Rectal smooth muscle tissue (tissue), 1 donor: ENCODE data around the gene SETD2.

Experiments used
- H3K27ac ChIP-seq: one replicate; pipeline ENCODE4 v1.7.0; 2013; ENCODE audit warnings: low read depth, low read length, inconsistent platforms
- H3K27me3 ChIP-seq: one replicate; pipeline ENCODE4 v1.7.0; 2013; ENCODE audit warnings: low read length; ENCODE audit not compliant: control insufficient read depth, insufficient read depth
- H3K36me3 ChIP-seq: one replicate; pipeline ENCODE4 v1.7.0; 2013; ENCODE audit warnings: low read length; ENCODE audit not compliant: control insufficient read depth, insufficient read depth
- H3K4me1 ChIP-seq: one replicate; pipeline ENCODE4 v1.7.0; 2013; ENCODE audit warnings: low read length; ENCODE audit not compliant: control insufficient read depth, insufficient read depth
- H3K4me3 ChIP-seq: one replicate; pipeline ENCODE4 v1.7.0; 2013; ENCODE audit warnings: low read length
- H3K9ac ChIP-seq: one replicate; pipeline ENCODE4 v1.7.0; 2013; ENCODE audit warnings: low read length

SETD2 gene

DNA sequence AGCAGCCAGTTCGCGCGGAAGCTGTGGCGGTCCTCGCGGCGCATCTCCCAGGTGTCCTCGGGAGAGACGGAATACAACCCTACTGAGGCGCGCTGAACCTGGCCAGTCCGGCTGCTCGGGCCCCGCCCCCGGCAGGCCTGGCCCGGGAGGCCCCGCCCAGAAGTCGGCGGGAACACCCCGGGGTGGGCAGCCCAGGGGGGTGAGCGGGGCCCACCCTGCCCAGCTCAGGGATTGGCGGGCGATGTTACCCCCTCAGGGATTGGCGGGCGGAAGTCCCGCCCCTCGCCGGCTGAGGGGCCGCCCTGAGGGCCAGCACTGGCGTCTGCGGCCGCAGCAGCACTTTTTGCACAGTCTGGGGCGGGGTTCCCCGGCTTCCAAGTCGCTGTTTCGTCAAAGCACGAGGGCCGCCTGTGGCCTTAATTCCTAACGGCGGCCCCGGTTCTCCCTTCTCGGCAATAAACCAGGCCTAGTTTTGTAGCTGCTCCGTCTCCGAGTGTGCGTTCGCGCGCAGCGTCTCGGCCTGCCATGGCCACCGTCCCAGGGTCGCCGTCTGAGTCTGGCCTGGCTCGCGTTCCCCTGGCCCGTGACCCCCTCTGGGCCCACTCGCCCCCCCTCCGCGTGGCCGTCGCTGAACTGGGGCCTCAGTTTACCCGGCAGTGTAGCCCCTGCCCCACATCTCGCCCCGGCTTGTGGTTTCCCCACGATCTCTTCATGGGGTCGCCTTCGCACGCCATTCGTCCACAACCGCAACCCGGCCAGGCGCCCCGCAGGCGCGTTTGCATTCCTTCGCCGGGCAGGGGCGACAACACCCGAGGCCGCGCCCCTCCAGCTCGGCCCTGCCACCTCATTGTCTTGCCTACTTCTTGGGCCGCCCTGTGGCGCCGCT is 154.4 kb downstream of the SETD2 start:
- peak overlapping the region; percentile 46 for H3K9ac ChIP-seq
- H3K27ac ChIP-seq, result peak overlapping the region; percentile 92
- peak overlapping the region; percentile 73 for H3K4me3 ChIP-seq
- no peaks in the 10 kb centered on the region for H3K4me1 ChIP-seq
- peaks cover 10% of the 10 kb centered on the region for H3K36me3 ChIP-seq
- H3K27me3 ChIP-seq, result no peaks in the 10 kb centered on the region

DNA sequence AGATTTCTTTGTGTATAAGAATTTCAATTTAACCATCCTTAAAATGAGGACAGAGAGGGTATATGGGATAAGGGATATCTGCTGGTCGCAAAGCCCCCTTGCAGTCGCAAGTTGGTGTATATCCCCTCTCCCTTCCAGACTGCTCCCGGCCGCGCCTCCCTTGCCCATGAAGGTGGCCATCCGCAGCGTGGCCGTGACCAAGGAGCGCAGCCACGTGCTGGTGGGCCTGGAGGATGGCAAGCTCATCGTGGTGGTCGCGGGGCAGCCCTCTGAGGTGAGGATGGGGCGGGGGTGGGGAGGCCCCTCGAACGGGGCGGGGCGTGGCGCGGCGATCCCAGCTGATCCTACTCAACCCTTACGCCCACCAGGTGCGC is 155.1 kb downstream of the SETD2 start:
- Histone ChIP-seq H3K27me3 (no peaks in the 10 kb centered on the region), H3K27ac (peak overlapping the region; percentile 52), H3K9ac (no peak overlapping the region), H3K4me1 (no peaks in the 10 kb centered on the region), H3K4me3 (peak overlapping the region; percentile 73), H3K36me3 (peaks cover 10% of the 10 kb centered on the region)

DNA sequence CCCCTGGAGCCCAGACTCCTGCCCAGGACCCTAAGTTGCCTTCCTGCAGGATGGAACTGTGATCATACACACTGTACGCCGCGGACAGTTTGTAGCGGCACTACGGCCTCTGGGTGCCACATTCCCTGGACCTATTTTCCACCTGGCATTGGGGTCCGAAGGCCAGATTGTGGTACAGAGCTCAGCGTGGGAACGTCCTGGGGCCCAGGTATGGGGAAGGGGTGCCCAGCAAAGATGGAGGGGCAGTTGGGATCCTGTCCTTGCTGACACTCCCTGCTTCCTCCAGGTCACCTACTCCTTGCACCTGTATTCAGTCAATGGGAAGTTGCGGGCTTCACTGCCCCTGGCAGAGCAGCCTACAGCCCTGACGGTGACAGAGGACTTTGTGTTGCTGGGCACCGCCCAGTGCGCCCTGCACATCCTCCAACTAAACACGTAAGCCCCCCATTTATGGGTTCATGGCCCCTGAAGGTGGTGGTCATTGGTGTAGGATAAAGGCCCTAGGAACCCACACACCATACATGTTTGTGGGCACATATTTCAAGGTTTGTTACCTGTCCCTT is 155.6 kb downstream of the SETD2 start:
- Histone ChIP-seq H3K9ac (no peak overlapping the region), H3K4me3 (no peak overlapping the region), H3K36me3 (peaks cover 10% of the 10 kb centered on the region), H3K27ac (no peak overlapping the region), H3K27me3 (no peaks in the 10 kb centered on the region), H3K4me1 (no peaks in the 10 kb centered on the region)

DNA sequence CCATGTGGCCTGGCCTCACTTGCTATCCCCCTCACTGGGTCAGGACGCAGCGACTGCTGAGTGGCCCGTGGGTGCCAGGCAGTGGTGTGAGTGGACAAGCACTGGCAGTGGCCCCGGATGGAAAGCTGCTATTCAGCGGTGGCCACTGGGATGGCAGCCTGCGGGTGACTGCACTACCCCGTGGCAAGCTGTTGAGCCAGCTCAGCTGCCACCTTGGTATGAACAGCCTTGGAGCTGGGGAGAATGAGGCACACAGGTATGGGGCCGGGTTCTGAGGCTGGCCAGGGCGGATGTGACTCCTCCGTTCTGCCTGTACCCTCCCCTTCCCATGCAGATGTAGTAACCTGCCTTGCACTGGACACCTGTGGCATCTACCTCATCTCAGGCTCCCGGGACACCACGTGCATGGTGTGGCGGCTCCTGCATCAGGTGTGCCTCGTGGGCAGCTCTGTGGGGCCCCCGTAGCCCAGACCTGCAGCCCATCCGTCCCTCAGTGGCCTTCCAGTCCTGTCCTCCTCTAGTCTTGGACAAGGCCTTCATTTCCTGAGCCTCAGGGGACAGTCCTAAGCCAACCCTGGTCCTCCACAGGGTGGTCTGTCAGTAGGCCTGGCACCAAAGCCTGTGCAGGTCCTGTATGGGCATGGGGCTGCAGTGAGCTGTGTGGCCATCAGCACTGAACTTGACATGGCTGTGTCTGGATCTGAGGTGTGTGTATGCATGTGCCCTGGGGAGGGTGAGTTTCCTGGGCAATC is 156.3 kb downstream of the SETD2 start:
- Histone ChIP-seq H3K4me3 (no peak overlapping the region), H3K27ac (no peak overlapping the region), H3K9ac (no peak overlapping the region), H3K4me1 (no peaks in the 10 kb centered on the region), H3K36me3 (peaks cover 16% of the 10 kb centered on the region), H3K27me3 (no peaks in the 10 kb centered on the region)

DNA sequence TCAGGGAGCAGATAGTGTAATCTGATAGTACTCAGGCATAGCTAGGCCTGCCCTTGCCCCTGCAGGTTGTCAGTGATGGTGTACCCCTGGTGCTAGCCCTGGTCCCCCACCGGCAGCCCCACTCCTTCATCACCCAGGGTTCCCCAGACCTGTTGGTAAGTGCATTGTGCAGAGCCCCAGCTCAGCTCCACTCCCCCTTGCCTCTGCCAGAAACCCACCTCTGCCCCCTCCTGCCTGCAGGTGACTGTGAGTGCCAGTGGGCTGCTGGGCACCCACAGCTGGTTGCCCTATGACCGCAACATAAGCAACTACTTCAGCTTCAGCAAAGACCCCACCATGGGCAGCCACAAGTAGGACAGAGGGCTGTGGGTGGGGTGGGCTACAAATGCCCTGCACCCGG is 156.9 kb downstream of the SETD2 start:
- no peak overlapping the region for H3K9ac ChIP-seq
- H3K4me1 ChIP-seq, result no peaks in the 10 kb centered on the region
- no peak overlapping the region for H3K27ac ChIP-seq
- H3K27me3 ChIP-seq, result no peaks in the 10 kb centered on the region
- H3K4me3 ChIP-seq, result no peak overlapping the region
- H3K36me3 ChIP-seq, result peaks cover 16% of the 10 kb centered on the region

DNA sequence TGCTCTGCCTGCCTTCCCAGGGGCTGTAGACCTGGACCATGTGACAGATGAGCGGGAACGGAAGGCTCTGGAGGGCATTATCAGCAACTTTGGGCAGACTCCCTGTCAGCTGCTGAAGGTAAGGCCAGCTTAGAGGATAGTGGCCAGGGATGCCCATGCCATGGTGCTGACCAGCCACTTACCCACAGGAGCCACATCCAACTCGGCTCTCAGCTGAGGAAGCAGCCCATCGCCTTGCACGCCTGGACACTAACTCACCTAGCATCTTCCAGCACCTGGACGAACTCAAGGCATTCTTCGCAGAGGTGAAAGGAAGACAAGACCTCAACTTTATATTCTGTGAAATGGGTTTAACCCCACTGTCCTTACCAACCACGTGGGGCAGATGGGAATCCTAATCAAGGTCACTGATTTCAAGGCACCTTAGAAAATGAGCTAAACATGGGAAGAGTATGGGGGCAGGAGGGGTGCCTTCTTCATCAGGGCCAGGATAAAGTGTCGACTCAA is 157.7 kb downstream of the SETD2 start:
- H3K36me3 ChIP-seq, result peaks cover 16% of the 10 kb centered on the region
- H3K27me3 ChIP-seq, result no peaks in the 10 kb centered on the region
- no peak overlapping the region for H3K4me3 ChIP-seq

DNA sequence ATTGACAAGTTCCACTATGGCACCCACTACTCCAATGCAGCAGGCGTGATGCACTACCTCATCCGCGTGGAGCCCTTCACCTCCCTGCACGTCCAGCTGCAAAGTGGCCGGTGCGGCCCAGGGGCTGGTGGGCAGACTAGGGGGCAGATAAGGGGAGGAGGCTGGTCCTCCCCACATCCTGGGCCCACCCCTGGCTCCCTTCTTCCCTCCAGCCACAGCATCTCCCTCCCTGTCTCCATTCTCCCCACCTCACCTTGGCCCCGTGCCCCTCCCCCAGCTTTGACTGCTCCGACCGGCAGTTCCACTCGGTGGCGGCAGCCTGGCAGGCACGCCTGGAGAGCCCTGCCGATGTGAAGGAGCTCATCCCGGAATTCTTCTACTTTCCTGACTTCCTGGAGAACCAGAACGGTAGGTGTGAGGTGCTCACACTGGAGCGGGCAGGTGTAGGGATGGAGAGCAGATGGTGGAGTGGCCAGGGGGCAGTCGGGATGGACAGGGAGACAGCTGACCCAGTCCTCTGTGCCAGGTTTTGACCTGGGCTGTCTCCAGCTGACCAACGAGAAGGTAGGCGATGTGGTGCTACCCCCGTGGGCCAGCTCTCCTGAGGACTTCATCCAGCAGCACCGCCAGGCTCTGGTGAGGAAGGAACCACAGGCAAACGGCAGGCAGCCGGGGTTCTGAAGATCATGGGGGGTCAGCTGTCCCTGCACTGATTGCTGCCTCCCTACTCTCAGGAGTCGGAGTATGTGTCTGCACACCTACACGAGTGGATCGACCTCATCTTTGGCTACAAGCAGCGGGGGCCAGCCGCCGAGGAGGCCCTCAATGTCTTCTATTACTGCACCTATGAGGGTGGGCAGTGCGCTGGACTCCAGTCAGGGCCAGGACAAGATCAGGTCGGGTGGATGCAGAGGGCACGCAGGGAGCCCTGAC is 158.4 kb downstream of the SETD2 start:
- H3K27ac ChIP-seq, result no peak overlapping the region
- H3K27me3 ChIP-seq, result no peaks in the 10 kb centered on the region
- H3K9ac ChIP-seq, result no peak overlapping the region
- peaks cover 17% of the 10 kb centered on the region for H3K36me3 ChIP-seq
- H3K4me3 ChIP-seq, result no peak overlapping the region
- H3K4me1 ChIP-seq, result no peaks in the 10 kb centered on the region

More for the DNA sequence above, 157.7 kb downstream of the SETD2 start:
- H3K9ac ChIP-seq, result no peak overlapping the region
- no peak overlapping the region for H3K27ac ChIP-seq
- no peaks in the 10 kb centered on the region for H3K4me1 ChIP-seq

DNA sequence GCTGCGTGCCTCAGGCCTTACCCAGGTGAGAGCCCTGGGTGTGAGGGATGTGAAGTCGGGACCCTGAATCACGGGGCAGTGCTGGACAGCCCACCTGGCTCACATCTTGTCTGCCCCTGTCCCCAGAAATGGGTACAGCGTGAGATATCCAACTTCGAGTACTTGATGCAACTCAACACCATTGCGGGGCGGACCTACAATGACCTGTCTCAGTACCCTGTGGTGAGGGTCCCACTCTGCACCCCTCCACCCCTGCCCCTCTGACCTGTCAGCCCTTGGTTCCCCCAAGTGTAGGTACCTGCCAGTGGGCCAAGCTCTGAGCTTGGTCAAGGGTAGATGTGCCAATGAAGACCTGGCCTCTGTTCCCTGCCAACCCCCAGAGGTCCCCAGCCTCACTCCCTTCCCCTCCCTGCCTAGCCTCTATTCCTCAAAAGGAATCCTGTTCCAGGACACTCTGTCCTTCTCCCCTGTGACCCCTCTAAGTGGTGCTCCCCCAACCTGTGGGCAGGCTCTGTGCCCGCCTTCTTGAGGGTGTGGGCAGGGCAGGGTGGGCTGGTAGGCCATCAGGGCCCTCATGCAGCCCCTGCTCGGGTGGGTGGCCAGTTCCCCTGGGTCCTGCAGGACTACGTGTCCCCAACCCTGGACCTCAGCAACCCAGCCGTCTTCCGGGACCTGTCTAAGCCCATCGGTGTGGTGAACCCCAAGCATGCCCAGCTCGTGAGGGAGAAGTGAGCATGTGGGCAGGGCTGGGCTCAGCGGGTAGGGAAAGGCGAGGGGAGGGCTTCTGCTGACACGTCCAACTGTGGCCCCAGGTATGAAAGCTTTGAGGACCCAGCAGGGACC is 159.3 kb downstream of the SETD2 start:
- H3K27ac ChIP-seq, result no peak overlapping the region
- no peaks in the 10 kb centered on the region for H3K27me3 ChIP-seq
- no peaks in the 10 kb centered on the region for H3K4me1 ChIP-seq
- peaks cover 21% of the 10 kb centered on the region for H3K36me3 ChIP-seq
- no peak overlapping the region for H3K4me3 ChIP-seq
- H3K9ac ChIP-seq, result no peak overlapping the region

DNA sequence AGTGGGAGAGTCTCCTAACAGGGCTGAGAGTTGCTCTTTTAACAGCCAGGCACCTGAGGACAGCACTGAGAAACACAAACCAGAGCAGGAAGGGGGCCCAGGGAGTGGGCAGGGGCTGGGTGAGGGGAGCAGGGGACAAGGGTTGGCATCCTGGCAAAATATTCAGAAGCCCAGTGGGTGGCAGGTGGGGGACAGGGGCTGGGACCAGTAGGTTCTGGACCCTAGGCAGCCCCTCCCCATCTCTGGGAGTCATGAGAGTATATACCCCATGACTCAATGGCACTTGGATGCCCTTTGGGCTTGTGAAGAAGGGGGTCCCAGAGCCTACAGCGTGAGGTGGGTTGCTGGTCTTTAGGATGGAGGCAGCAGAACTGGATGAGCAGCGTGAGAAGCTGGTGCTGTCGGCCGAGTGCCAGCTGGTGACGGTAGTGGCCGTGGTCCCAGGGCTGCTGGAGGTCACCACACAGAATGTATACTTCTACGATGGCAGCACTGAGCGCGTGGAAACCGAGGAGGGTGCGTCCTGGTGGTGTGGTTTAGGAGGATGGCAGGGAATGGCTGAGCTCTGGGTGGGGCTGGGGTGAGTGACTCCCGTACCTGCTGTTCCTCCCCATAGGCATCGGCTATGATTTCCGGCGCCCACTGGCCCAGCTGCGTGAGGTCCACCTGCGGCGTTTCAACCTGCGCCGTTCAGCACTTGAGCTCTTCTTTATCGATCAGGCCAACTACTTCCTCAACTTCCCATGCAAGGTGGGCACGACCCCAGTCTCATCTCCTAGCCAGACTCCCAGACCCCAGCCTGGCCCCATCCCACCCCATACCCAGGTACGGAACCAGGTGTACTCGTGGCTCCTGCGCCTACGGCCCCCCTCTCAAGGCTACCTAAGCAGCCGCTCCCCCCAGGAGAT is 160.2 kb downstream of the SETD2 start:
- Histone ChIP-seq H3K36me3 (peaks cover 24% of the 10 kb centered on the region), H3K4me1 (no peaks in the 10 kb centered on the region), H3K27me3 (no peaks in the 10 kb centered on the region), H3K27ac (no peak overlapping the region), H3K4me3 (no peak overlapping the region), H3K9ac (no peak overlapping the region)

DNA sequence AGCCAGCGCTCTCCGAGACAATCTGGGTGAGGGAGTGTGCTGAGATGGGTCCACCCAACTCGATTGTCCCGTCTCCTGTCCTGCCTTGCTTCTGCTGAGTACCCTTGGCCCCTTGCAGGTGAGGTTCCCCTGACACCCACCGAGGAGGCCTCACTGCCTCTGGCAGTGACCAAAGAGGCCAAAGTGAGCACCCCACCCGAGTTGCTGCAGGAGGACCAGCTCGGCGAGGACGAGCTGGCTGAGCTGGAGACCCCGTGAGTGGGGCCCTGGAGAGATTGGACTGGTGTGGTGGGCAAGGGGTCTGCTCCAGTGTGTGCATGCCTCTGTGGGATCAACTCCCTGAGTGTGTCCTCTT is 160.9 kb downstream of the SETD2 start:
- H3K4me3 ChIP-seq, result no peak overlapping the region
- H3K27ac ChIP-seq, result no peak overlapping the region
- peaks cover 24% of the 10 kb centered on the region for H3K36me3 ChIP-seq

More for the DNA sequence above, 160.9 kb downstream of the SETD2 start:
- Histone ChIP-seq H3K27me3 (no peaks in the 10 kb centered on the region), H3K4me1 (no peaks in the 10 kb centered on the region), H3K9ac (no peak overlapping the region)
